ENCODE results near the gene GPBP1.
"Not testable (repeated sequence)": the region's sequence is repeated elsewhere in the genome, so short reads cannot be mapped to it uniquely, and the experiment has no call there.

Gene GPBP1

GRCh38 chr5:57184322-57184721, 10.5 kb downstream of the GPBP1 start:
- Histone ChIP-seq H3K4me1 (ENCODE audit: insufficient read depth, low read length) (peaks cover under 1% of the 10 kb centered on the region), H3K9me3 (ENCODE audit: low read length) (peaks cover 10% of the 10 kb centered on the region), H3K36me3 (ENCODE audit: insufficient read depth, low read length) (peaks cover 22% of the 10 kb centered on the region), H3K4me3 (ENCODE audit: low read length) (no peak overlapping the region), H3K27me3 (ENCODE audit: insufficient read depth, low read length) (no peaks in the 10 kb centered on the region), H2AFZ (ENCODE audit: low read depth, low read length) (no peak overlapping the region)

- peaks cover 19% of the 10 kb centered on the region for H3K36me3 ChIP-seq (ENCODE audit: insufficient read depth, low read length)
- no peaks in the 10 kb centered on the region for H3K4me1 ChIP-seq (ENCODE audit: insufficient read depth, low read length)
- no peak overlapping the region for H2AFZ ChIP-seq (ENCODE audit: low read depth, low read length)
- H3K9me3 ChIP-seq (ENCODE audit: low read length), result peaks cover 10% of the 10 kb centered on the region
- H3K4me3 ChIP-seq (ENCODE audit: low read length), result no peak overlapping the region
- no peaks in the 10 kb centered on the region for H3K27me3 ChIP-seq (ENCODE audit: insufficient read depth, low read length)
Measured at GRCh38 chr5:57185313-57185712, 11.5 kb downstream of the GPBP1 start.

- Histone ChIP-seq H3K27me3 (ENCODE audit: insufficient read depth, low read length) (no peaks in the 10 kb centered on the region), H3K4me3 (ENCODE audit: low read length) (no peak overlapping the region), H3K4me1 (ENCODE audit: insufficient read depth, low read length) (no peaks in the 10 kb centered on the region), H2AFZ (ENCODE audit: low read depth, low read length) (no peak overlapping the region), H3K36me3 (ENCODE audit: insufficient read depth, low read length) (peaks cover 18% of the 10 kb centered on the region), H3K9me3 (ENCODE audit: low read length) (peaks cover 10% of the 10 kb centered on the region)
Measured at GRCh38 chr5:57186194-57186593, 12.3 kb downstream of the GPBP1 start.

GRCh38 chr5:57187977-57188376, 14.1 kb downstream of the GPBP1 start:
- H3K27me3 ChIP-seq (ENCODE audit: insufficient read depth, low read length); H3K4me3 ChIP-seq (ENCODE audit: low read length); H3K4me1 ChIP-seq (ENCODE audit: insufficient read depth, low read length); H2AFZ ChIP-seq (ENCODE audit: low read depth, low read length): not testable (repeated sequence)
- Histone ChIP-seq H3K36me3 (ENCODE audit: insufficient read depth, low read length) (peaks cover 23% of the 10 kb centered on the region), H3K9me3 (ENCODE audit: low read length) (peaks cover 12% of the 10 kb centered on the region)

- peaks cover 17% of the 10 kb centered on the region for H3K36me3 ChIP-seq (ENCODE audit: insufficient read depth, low read length)
- peaks cover 4% of the 10 kb centered on the region for H3K9me3 ChIP-seq (ENCODE audit: low read length)
- H2AFZ ChIP-seq (ENCODE audit: low read depth, low read length), result no peak overlapping the region
- no peak overlapping the region for H3K4me3 ChIP-seq (ENCODE audit: low read length)
- H3K4me1 ChIP-seq (ENCODE audit: insufficient read depth, low read length), result no peaks in the 10 kb centered on the region
- no peaks in the 10 kb centered on the region for H3K27me3 ChIP-seq (ENCODE audit: insufficient read depth, low read length)
Measured at GRCh38 chr5:57189515-57189914, 15.7 kb downstream of the GPBP1 start.

GRCh38 chr5:57190593-57190992, 16.7 kb downstream of the GPBP1 start:
- Histone ChIP-seq H2AFZ (ENCODE audit: low read depth, low read length) (no peak overlapping the region), H3K36me3 (ENCODE audit: insufficient read depth, low read length) (peaks cover 19% of the 10 kb centered on the region), H3K4me3 (ENCODE audit: low read length) (no peak overlapping the region), H3K27me3 (ENCODE audit: insufficient read depth, low read length) (no peaks in the 10 kb centered on the region), H3K4me1 (ENCODE audit: insufficient read depth, low read length) (no peaks in the 10 kb centered on the region), H3K9me3 (ENCODE audit: low read length) (peaks cover 9% of the 10 kb centered on the region)

GRCh38 chr5:57191163-57191562, 17.3 kb downstream of the GPBP1 start:
- Histone ChIP-seq H3K27me3 (ENCODE audit: insufficient read depth, low read length) (no peaks in the 10 kb centered on the region), H3K36me3 (ENCODE audit: insufficient read depth, low read length) (peaks cover 24% of the 10 kb centered on the region), H3K4me1 (ENCODE audit: insufficient read depth, low read length) (no peaks in the 10 kb centered on the region), H3K9me3 (ENCODE audit: low read length) (peaks cover 9% of the 10 kb centered on the region), H2AFZ (ENCODE audit: low read depth, low read length) (no peak overlapping the region), H3K4me3 (ENCODE audit: low read length) (no peak overlapping the region)

- peaks cover 29% of the 10 kb centered on the region for H3K36me3 ChIP-seq (ENCODE audit: insufficient read depth, low read length)
Measured at GRCh38 chr5:57191986-57192385, 18.1 kb downstream of the GPBP1 start.

GRCh38 chr5:57192832-57193231, 19.0 kb downstream of the GPBP1 start:
- not testable (repeated sequence) for H3K4me1 ChIP-seq (ENCODE audit: insufficient read depth, low read length); H3K9me3 ChIP-seq (ENCODE audit: low read length); H3K27me3 ChIP-seq (ENCODE audit: insufficient read depth, low read length); H2AFZ ChIP-seq (ENCODE audit: low read depth, low read length); H3K4me3 ChIP-seq (ENCODE audit: low read length)
- H3K36me3 ChIP-seq (ENCODE audit: insufficient read depth, low read length), result peaks cover 30% of the 10 kb centered on the region

More at GRCh38 chr5:57191986-57192385, 18.1 kb downstream of the GPBP1 start:
- no peak overlapping the region for H2AFZ ChIP-seq (ENCODE audit: low read depth, low read length)
- peaks cover 9% of the 10 kb centered on the region for H3K9me3 ChIP-seq (ENCODE audit: low read length)
- H3K4me1 ChIP-seq (ENCODE audit: insufficient read depth, low read length), result no peaks in the 10 kb centered on the region
- H3K27me3 ChIP-seq (ENCODE audit: insufficient read depth, low read length), result no peaks in the 10 kb centered on the region
- H3K4me3 ChIP-seq (ENCODE audit: low read length), result no peak overlapping the region

GRCh38 chr5:57193757-57194413, 20.0 kb downstream of the GPBP1 start:
- Histone ChIP-seq H3K36me3 (ENCODE audit: insufficient read depth, low read length) (peaks cover 34% of the 10 kb centered on the region), H3K4me1 (ENCODE audit: insufficient read depth, low read length) (no peaks in the 10 kb centered on the region), H2AFZ (ENCODE audit: low read depth, low read length) (no peak overlapping the region), H3K27me3 (ENCODE audit: insufficient read depth, low read length) (no peaks in the 10 kb centered on the region), H3K4me3 (ENCODE audit: low read length) (no peak overlapping the region), H3K9me3 (ENCODE audit: low read length) (peaks cover 9% of the 10 kb centered on the region)

- peaks cover 9% of the 10 kb centered on the region for H3K9me3 ChIP-seq (ENCODE audit: low read length)
- no peak overlapping the region for H3K4me3 ChIP-seq (ENCODE audit: low read length)
- no peak overlapping the region for H2AFZ ChIP-seq (ENCODE audit: low read depth, low read length)
- no peaks in the 10 kb centered on the region for H3K4me1 ChIP-seq (ENCODE audit: insufficient read depth, low read length)
- H3K27me3 ChIP-seq (ENCODE audit: insufficient read depth, low read length), result no peaks in the 10 kb centered on the region
- H3K36me3 ChIP-seq (ENCODE audit: insufficient read depth, low read length), result peaks cover 34% of the 10 kb centered on the region
Measured at GRCh38 chr5:57194653-57195052, 20.8 kb downstream of the GPBP1 start.

- Histone ChIP-seq H3K4me1 (ENCODE audit: insufficient read depth, low read length) (no peaks in the 10 kb centered on the region), H3K4me3 (ENCODE audit: low read length) (no peak overlapping the region), H2AFZ (ENCODE audit: low read depth, low read length) (no peak overlapping the region), H3K9me3 (ENCODE audit: low read length) (peaks cover 9% of the 10 kb centered on the region), H3K36me3 (ENCODE audit: insufficient read depth, low read length) (peaks cover 34% of the 10 kb centered on the region), H3K27me3 (ENCODE audit: insufficient read depth, low read length) (no peaks in the 10 kb centered on the region)
Measured at GRCh38 chr5:57195060-57195459, 21.2 kb downstream of the GPBP1 start.

GRCh38 chr5:57199866-57200265, 26.0 kb downstream of the GPBP1 start:
- H2AFZ ChIP-seq (ENCODE audit: low read depth, low read length), result no peak overlapping the region
- peaks cover 3% of the 10 kb centered on the region for H3K9me3 ChIP-seq (ENCODE audit: low read length)
- H3K27me3 ChIP-seq (ENCODE audit: insufficient read depth, low read length), result no peaks in the 10 kb centered on the region
- H3K4me3 ChIP-seq (ENCODE audit: low read length), result no peak overlapping the region
- peaks cover 23% of the 10 kb centered on the region for H3K36me3 ChIP-seq (ENCODE audit: insufficient read depth, low read length)
- peaks cover under 1% of the 10 kb centered on the region for H3K4me1 ChIP-seq (ENCODE audit: insufficient read depth, low read length)

GRCh38 chr5:57202811-57203210, 29.0 kb downstream of the GPBP1 start:
- peaks cover 9% of the 10 kb centered on the region for H3K36me3 ChIP-seq (ENCODE audit: insufficient read depth, low read length)
- H3K27me3 ChIP-seq (ENCODE audit: insufficient read depth, low read length), result no peaks in the 10 kb centered on the region
- H3K4me1 ChIP-seq (ENCODE audit: insufficient read depth, low read length), result peaks cover 5% of the 10 kb centered on the region
- no peak overlapping the region for H3K4me3 ChIP-seq (ENCODE audit: low read length)
- no peak overlapping the region for H2AFZ ChIP-seq (ENCODE audit: low read depth, low read length)
- H3K9me3 ChIP-seq (ENCODE audit: low read length), result no peaks in the 10 kb centered on the region

Measured in neuron (in vitro differentiated cells).